ENCODE data around the gene KLF9. TPM values are rescaled to one million over a fixed set of nuclear protein-coding genes. Genes with fewer than 3 reads are reported as not detected.

KLF9 gene
- total RNA-seq, 4 donors from 2014 or later, result 19.1 to 146 (median 98.7) TPM

DNA sequence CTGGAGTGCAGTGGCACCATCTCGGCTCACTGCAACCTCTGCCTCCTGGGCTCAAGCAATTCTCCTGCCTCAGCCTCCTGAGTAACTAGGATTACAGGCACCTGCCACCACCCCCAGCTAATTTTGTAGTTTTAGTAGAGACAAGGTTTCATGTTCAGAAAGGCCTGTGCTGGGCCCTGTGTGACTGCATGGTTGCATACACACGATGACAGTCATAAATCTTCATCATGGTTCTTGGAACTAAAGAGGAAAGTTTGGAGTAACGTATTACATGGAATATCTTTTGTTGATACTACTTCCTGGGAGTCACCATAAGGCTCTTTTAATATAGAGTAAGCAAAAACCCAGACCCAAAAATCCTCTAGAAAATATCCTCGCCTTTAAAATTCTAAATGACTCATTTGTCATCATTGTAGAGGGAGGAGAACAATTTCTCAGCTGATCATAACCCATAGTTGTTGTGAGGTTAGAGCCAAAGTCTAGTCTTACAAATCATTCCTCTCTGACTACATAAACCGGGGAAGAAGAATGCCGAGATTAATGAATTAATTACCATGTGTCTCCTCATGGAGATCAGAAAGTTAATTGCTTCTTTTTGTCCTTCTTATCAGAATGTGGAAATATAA lies 47.0 kb downstream of the KLF9 start:
- H3K4me1 ChIP-seq, result no peaks in the 10 kb centered on the region
- H3K9me3 ChIP-seq, result no peaks in the 10 kb centered on the region
- H3K36me3 ChIP-seq, result no peaks in the 10 kb centered on the region
- DNase-seq, result no peak
- no peak overlapping the region for H3K27ac ChIP-seq
- intact Hi-C loops (cut with DNase I; ENCODE audit: low total_unique reads), result no loop called here
- TF ChIP-seq, protein P1, sequence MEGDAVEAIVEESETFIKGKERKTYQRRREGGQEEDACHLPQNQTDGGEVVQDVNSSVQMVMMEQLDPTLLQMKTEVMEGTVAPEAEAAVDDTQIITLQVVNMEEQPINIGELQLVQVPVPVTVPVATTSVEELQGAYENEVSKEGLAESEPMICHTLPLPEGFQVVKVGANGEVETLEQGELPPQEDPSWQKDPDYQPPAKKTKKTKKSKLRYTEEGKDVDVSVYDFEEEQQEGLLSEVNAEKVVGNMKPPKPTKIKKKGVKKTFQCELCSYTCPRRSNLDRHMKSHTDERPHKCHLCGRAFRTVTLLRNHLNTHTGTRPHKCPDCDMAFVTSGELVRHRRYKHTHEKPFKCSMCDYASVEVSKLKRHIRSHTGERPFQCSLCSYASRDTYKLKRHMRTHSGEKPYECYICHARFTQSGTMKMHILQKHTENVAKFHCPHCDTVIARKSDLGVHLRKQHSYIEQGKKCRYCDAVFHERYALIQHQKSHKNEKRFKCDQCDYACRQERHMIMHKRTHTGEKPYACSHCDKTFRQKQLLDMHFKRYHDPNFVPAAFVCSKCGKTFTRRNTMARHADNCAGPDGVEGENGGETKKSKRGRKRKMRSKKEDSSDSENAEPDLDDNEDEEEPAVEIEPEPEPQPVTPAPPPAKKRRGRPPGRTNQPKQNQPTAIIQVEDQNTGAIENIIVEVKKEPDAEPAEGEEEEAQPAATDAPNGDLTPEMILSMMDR (IDR thresholded peaks at IDR 0.05), result no peak
- H3K27me3 ChIP-seq, result no peaks in the 10 kb centered on the region
- no peak overlapping the region for H3K4me3 ChIP-seq

- H3K36me3 ChIP-seq, result no peaks in the 10 kb centered on the region
- TF ChIP-seq, protein P1 (IDR thresholded peaks at IDR 0.05), result no peak
- no peak for TF ChIP-seq POLR2A (IDR thresholded peaks at IDR 0.05)
- H3K4me3 ChIP-seq, result no peak overlapping the region
- no peaks in the 10 kb centered on the region for H3K9me3 ChIP-seq
- intact Hi-C loops (cut with DNase I; ENCODE audit: low total_unique reads), result no loop called here
- H3K27ac ChIP-seq, result no peak overlapping the region
- H3K27me3 ChIP-seq, result no peaks in the 10 kb centered on the region
- DNase-seq, result no peak
- no peaks in the 10 kb centered on the region for H3K4me1 ChIP-seq
Measured at GRCh38 chr9:70363760-70364159, 50.7 kb downstream of the KLF9 start.

- Histone ChIP-seq H3K9me3 (no peaks in the 10 kb centered on the region), H3K27me3 (no peaks in the 10 kb centered on the region), H3K4me1 (no peaks in the 10 kb centered on the region), H3K4me3 (no peak overlapping the region), H3K27ac (no peak overlapping the region), H3K36me3 (no peaks in the 10 kb centered on the region)
- TF ChIP-seq, protein P1 (IDR thresholded peaks at IDR 0.05), result no peak
- TF ChIP-seq POLR2A (IDR thresholded peaks at IDR 0.05), result no peak
- DNase-seq, result no peak
- intact Hi-C loops (cut with DNase I; ENCODE audit: low total_unique reads), result no loop called here
Measured at GRCh38 chr9:70362952-70363351, 51.5 kb downstream of the KLF9 start.

DNA sequence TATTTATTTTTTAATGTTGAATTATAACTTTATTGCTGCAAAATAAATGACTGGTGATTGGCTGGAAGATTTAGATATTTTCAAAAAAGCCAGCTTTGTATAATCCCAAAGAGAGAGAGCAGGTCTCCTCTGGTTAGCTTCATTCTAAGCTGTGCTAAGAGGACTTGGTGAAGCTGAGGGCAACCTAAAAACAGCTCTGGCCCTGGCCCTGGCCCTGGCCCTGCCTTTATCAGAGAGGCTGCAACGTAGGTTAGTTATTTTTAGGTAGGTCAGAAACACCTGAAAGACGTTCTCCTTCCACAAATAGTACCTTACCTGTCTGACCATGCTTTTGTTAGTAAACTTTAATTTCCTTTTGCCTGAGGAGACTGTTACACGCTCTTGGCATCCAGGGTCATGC lies 58.7 kb downstream of the KLF9 start:
- no peak for DNase-seq
- no peaks in the 10 kb centered on the region for H3K27me3 ChIP-seq
- H3K4me3 ChIP-seq, result no peak overlapping the region
- no peak for TF ChIP-seq POLR2A (IDR thresholded peaks at IDR 0.05)
- TF ChIP-seq, protein P1 (IDR thresholded peaks at IDR 0.05), result no peak
- H3K36me3 ChIP-seq, result no peaks in the 10 kb centered on the region
- intact Hi-C loops (cut with DNase I; ENCODE audit: low total_unique reads), result loop anchor here (10.0 kb wide), 1 partner anchor 249 kb away; no protein-coding TSS in a partner anchor
- H3K9me3 ChIP-seq, result no peaks in the 10 kb centered on the region
- H3K4me1 ChIP-seq, result no peaks in the 10 kb centered on the region
- no peak overlapping the region for H3K27ac ChIP-seq

DNA sequence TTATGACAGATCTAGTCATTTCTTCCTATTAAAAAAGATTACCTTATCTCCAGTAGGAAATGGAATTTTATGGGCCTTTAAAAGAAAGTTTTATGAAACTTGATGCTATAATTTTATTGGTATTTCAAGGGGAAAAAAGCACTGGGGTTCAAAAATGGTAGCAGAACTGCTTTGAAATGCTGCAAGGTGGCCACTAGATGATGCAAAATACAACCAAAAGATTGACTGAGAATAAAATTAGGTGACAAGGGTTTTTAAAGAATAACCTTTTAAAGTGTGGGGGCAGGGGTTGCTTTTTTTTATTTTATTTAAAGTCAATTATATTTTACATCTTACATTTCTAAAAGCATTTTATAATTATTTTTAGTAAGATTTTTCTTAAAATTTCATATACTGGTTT lies 61.7 kb downstream of the KLF9 start:
- H3K9me3 ChIP-seq, result no peaks in the 10 kb centered on the region
- no peak for TF ChIP-seq POLR2A (IDR thresholded peaks at IDR 0.05)
- TF ChIP-seq, protein P1 (IDR thresholded peaks at IDR 0.05), result peak; percentile 61 to 75 (median 68)
- no peaks in the 10 kb centered on the region for H3K27me3 ChIP-seq
- no peaks in the 10 kb centered on the region for H3K36me3 ChIP-seq
- intact Hi-C loops (cut with DNase I; ENCODE audit: low total_unique reads), result loop anchor here (10.0 kb wide), 1 partner anchor 252 kb away; no protein-coding TSS in a partner anchor
- no peak overlapping the region for H3K4me3 ChIP-seq
- DNase-seq, result no peak
- no peaks in the 10 kb centered on the region for H3K4me1 ChIP-seq
- peak overlapping the region; percentile 32 to 58 for H3K27ac ChIP-seq
